Nucleus accumbens (tissue), 56 donors: ENCODE measurements around the gene PDE8A.
"Not testable (repeated sequence)": the region's sequence is repeated elsewhere in the genome, so short reads cannot be mapped to it uniquely, and the experiment has no call there.

Source experiments
- DNase-seq, 56 donors: peaks; one replicate each; lab custom pipeline; 2025; lab: John Stamatoyannopoulos, UW

PDE8A gene

GRCh38 chr15:84987351-84987750 is 5.7 kb downstream of the PDE8A start:
- DNase-seq = not testable (repeated sequence)

- no peak for DNase-seq
These were observed 6.4 kb downstream of the PDE8A start for GRCh38 chr15:84987949-84988624.

GRCh38 chr15:84988909-84989644 is 7.4 kb downstream of the PDE8A start:
- no peak for DNase-seq

GRCh38 chr15:84990507-84990906 is 8.9 kb downstream of the PDE8A start:
- no peak for DNase-seq

GRCh38 chr15:84991014-84991712 is 9.5 kb downstream of the PDE8A start:
- DNase-seq = no peak

- DNase-seq = no peak
These were observed 10.7 kb downstream of the PDE8A start for GRCh38 chr15:84992157-84992944.

GRCh38 chr15:84996055-84996454 is 14.4 kb downstream of the PDE8A start:
- DNase-seq = no peak

GRCh38 chr15:84996714-84997113 is 15.1 kb downstream of the PDE8A start:
- not testable (repeated sequence) for DNase-seq

- DNase-seq = not testable (repeated sequence)
These were observed 15.6 kb downstream of the PDE8A start for GRCh38 chr15:84997214-84997613.

GRCh38 chr15:85000189-85000864 is 18.7 kb downstream of the PDE8A start:
- DNase-seq = no peak

- no peak for DNase-seq
These were observed 19.3 kb downstream of the PDE8A start for GRCh38 chr15:85000937-85001336.

- DNase-seq = no peak
These were observed 20.9 kb downstream of the PDE8A start for GRCh38 chr15:85002517-85002916.

GRCh38 chr15:85003593-85004312 is 22.1 kb downstream of the PDE8A start:
- no peak for DNase-seq

- no peak for DNase-seq
These were observed 22.9 kb downstream of the PDE8A start for GRCh38 chr15:85004550-85004949.

- no peak for DNase-seq
These were observed 23.7 kb downstream of the PDE8A start for GRCh38 chr15:85005319-85005718.

- no peak for DNase-seq
These were observed 24.1 kb downstream of the PDE8A start for GRCh38 chr15:85005746-85006145.

GRCh38 chr15:85006201-85006600 is 24.5 kb downstream of the PDE8A start:
- DNase-seq = no peak

GRCh38 chr15:85006655-85007054 is 25.0 kb downstream of the PDE8A start:
- DNase-seq = no peak

- DNase-seq = no peak
These were observed 25.5 kb downstream of the PDE8A start for GRCh38 chr15:85007137-85007536.
